SK-N-SH treated with all-trans-retinoic acid at 6 μM for 48 hours (cell line): ENCODE measurements around the gene NCKAP5.

Source experiments
- ATAC-seq: fragments of 200-7000 bp; cut with Tn5 transposase; 3 replicates; pipeline ENCODE4 v1.9.1; 2020; ENCODE audit warnings: mild to moderate bottlenecking, moderate library complexity
- ARNTL ChIP-seq: fragments of 450-650 bp; formaldehyde crosslinking; IDR thresholded peaks from 2 replicates; pipeline ENCODE4 v1.5.0; 2020; ENCODE audit warnings: low read depth, mild to moderate bottlenecking, moderate library complexity, borderline replicate concordance
- BACH2 ChIP-seq: fragments of 250-450 bp; sonication (Bioruptor Pico); IDR thresholded peaks from 2 replicates; pipeline ENCODE4 v1.9.0; 2021; ENCODE audit warnings: mild to moderate bottlenecking, borderline replicate concordance
- CREB5 ChIP-seq: fragments of 250-450 bp; sonication (Bioruptor Pico); IDR thresholded peaks from 2 replicates; pipeline ENCODE4 v1.5.1; 2020; ENCODE audit warnings: low read depth, mild to moderate bottlenecking, moderate library complexity
- CSDC2 ChIP-seq: fragments of 250-450 bp; sonication (Bioruptor Pico); IDR thresholded peaks from 2 replicates; pipeline ENCODE4 v1.5.0; 2020; ENCODE audit warnings: mild to moderate bottlenecking, moderate library complexity
- ESRRG ChIP-seq: fragments of 250-450 bp; sonication (Bioruptor Pico); IDR thresholded peaks from 2 replicates; pipeline ENCODE4 v1.6.1; 2021; ENCODE audit warnings: mild to moderate bottlenecking
- GLIS3 ChIP-seq: fragments of 250-450 bp; sonication (Bioruptor Pico); IDR thresholded peaks from 2 replicates; pipeline ENCODE4 v1.5.0; 2020; ENCODE audit warnings: mild to moderate bottlenecking, moderate library complexity
- ISL1 ChIP-seq: fragments of 250-450 bp; sonication (Bioruptor Pico); IDR thresholded peaks from 2 replicates; pipeline ENCODE4 v2.1.2; 2022; ENCODE audit warnings: mild to moderate bottlenecking, moderate library complexity
- OSR1 ChIP-seq: fragments of 250-450 bp; sonication (Bioruptor Pico); IDR thresholded peaks from 2 replicates; pipeline ENCODE4 v1.8.0; 2022; ENCODE audit warnings: moderate library complexity, mild to moderate bottlenecking, inconsistent platforms
- PATZ1 ChIP-seq: fragments of 250-450 bp; sonication (Bioruptor Pico); IDR thresholded peaks from 2 replicates; pipeline ENCODE4 v1.8.0; 2020; ENCODE audit warnings: mild to moderate bottlenecking, moderate library complexity, borderline replicate concordance
- POU6F1 ChIP-seq: fragments of 250-450 bp; sonication (Bioruptor Pico); IDR thresholded peaks from 2 replicates; pipeline ENCODE4 v1.8.0; 2021; ENCODE audit warnings: low read depth, mild to moderate bottlenecking, moderate library complexity, borderline replicate concordance
- PPARA ChIP-seq: fragments of 250-450 bp; sonication (Bioruptor Pico); IDR thresholded peaks from 2 replicates; pipeline ENCODE4 v1.5.0; 2020; ENCODE audit warnings: mild to moderate bottlenecking, borderline replicate concordance
- RARB ChIP-seq: fragments of 250-450 bp; sonication (Bioruptor Pico); IDR thresholded peaks from 2 replicates; pipeline ENCODE4 v1.8.0; 2021; ENCODE audit warnings: mild to moderate bottlenecking, moderate library complexity
- SNAI2 ChIP-seq: fragments of 250-450 bp; sonication (Bioruptor Pico); IDR thresholded peaks from 2 replicates; pipeline ENCODE4 v1.5.0; 2020; ENCODE audit warnings: mild to moderate bottlenecking, moderate library complexity
- TCF4 ChIP-seq: fragments of 250-450 bp; sonication (Bioruptor Pico); IDR thresholded peaks from 2 replicates; pipeline ENCODE4 v1.8.0; 2021; ENCODE audit warnings: mild to moderate bottlenecking, moderate library complexity, borderline replicate concordance
- TOX ChIP-seq: fragments of 250-450 bp; sonication (Bioruptor Pico); IDR thresholded peaks from 2 replicates; pipeline ENCODE4 v1.8.0; 2021; ENCODE audit warnings: mild to moderate bottlenecking, moderate library complexity, borderline replicate concordance
- ZC3H10 ChIP-seq: fragments of 250-450 bp; sonication (Bioruptor Pico); IDR thresholded peaks from 2 replicates; pipeline ENCODE4 v1.5.1; 2021; ENCODE audit warnings: mild to moderate bottlenecking, moderate library complexity
- ZFP3 ChIP-seq: fragments of 250-450 bp; sonication (Bioruptor Pico); IDR thresholded peaks from 2 replicates; pipeline ENCODE4 v1.5.0; 2020; ENCODE audit warnings: mild to moderate bottlenecking, moderate library complexity
- ZFP30 ChIP-seq: fragments of 450-650 bp; formaldehyde crosslinking; IDR thresholded peaks from 2 replicates; pipeline ENCODE4 v1.5.0; 2022; ENCODE audit warnings: mild to moderate bottlenecking, moderate library complexity
- ZNF8 ChIP-seq: fragments of 450-650 bp; formaldehyde crosslinking; IDR thresholded peaks from 2 replicates; pipeline ENCODE4 v1.5.0; 2020; ENCODE audit warnings: mild to moderate bottlenecking, moderate library complexity
- TF ChIP-seq, protein P1 (sequence below): fragments of 250-450 bp; sonication (Bioruptor Pico); IDR thresholded peaks from 2 replicates; pipeline ENCODE4 v1.5.1; 2021; ENCODE audit warnings: mild to moderate bottlenecking, moderate library complexity

The NCKAP5 gene

DNA sequence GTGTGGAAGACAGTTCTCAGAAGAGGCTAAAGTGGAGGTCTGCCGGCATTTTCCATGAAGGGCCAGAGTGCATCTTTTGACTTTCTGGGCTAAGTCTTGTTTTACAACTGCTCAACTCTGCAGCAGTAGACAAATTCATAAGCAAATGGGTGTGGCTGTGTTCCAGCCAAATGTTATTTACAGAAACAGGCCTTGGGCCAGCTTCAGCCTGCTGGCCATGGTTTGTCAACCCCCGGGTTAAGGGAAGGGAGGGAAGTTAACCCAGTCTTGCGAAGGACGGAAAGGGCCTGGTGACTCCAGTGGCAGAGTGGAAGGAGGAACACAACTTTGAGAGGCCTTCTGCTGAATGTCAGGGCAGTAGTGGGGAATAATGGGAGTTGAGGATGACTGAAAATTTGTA lies 34.3 kb upstream of the NCKAP5 start (continued):
- TF ChIP-seq PATZ1 (CRISPR knock-in tag) (no peak), ESRRG (CRISPR knock-in tag) (no peak), ARNTL (no peak), CSDC2 (CRISPR knock-in tag) (no peak), ISL1 (CRISPR knock-in tag) (no peak), BACH2 (CRISPR knock-in tag) (no peak), SNAI2 (no peak), OSR1 (CRISPR knock-in tag) (no peak)

DNA sequence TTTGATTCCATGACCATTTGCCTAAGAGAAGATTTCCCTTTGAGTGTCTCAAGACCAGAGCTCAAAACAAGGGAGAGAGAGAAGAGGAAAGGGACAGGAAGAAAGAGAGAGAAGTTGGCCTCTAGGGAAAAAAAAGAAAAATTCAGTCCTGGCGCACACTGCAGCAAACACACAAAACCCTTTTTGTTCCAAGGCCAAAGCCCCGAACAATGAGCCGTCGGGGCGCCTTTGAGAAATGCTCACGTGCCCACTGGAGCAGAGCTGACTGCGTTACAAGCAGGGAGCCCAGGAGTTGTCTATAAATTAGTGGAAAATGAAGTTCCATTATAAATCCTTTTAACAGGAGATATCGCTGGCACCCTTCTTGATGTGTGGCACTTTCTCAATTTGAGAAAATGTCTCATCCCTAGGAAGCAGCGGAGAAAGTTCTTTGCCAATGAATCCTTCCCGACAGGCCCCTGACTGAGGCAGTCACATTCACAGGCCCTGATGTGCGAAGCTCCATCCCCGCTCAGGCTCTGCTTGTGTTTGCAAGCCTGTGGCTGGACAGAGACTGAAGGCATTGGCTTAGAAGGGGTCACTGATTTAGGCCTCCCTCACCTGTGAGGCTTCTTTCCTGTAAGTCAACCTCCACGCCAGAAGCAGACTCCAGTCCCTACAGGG lies 32.1 kb upstream of the NCKAP5 start:
- no peak for ATAC-seq
- TF ChIP-seq ESRRG (CRISPR knock-in tag) (no peak), ZC3H10 (no peak), CSDC2 (CRISPR knock-in tag) (no peak), PPARA (CRISPR knock-in tag) (no peak), TOX (no peak), RARB (CRISPR knock-in tag) (no peak), ZFP3 (CRISPR knock-in tag) (no peak), GLIS3 (CRISPR knock-in tag) (no peak), ZFP30 (no peak), ARNTL (no peak), ZNF8 (CRISPR knock-in tag) (no peak), CREB5 (CRISPR knock-in tag) (no peak)
- TF ChIP-seq, protein P1, sequence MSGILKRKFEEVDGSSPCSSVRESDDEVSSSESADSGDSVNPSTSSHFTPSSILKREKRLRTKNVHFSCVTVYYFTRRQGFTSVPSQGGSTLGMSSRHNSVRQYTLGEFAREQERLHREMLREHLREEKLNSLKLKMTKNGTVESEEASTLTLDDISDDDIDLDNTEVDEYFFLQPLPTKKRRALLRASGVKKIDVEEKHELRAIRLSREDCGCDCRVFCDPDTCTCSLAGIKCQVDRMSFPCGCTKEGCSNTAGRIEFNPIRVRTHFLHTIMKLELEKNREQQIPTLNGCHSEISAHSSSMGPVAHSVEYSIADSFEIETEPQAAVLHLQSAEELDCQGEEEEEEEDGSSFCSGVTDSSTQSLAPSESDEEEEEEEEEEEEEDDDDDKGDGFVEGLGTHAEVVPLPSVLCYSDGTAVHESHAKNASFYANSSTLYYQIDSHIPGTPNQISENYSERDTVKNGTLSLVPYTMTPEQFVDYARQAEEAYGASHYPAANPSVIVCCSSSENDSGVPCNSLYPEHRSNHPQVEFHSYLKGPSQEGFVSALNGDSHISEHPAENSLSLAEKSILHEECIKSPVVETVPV: no peak
- TF ChIP-seq, all 23 proteins: peak for 0

GRCh38 chr2:133599811-133600210 lies 31.5 kb upstream of the NCKAP5 start:
- ATAC-seq: no peak
- TF ChIP-seq OSR1 (CRISPR knock-in tag) (no peak), ZC3H10 (no peak), CSDC2 (CRISPR knock-in tag) (no peak)

DNA sequence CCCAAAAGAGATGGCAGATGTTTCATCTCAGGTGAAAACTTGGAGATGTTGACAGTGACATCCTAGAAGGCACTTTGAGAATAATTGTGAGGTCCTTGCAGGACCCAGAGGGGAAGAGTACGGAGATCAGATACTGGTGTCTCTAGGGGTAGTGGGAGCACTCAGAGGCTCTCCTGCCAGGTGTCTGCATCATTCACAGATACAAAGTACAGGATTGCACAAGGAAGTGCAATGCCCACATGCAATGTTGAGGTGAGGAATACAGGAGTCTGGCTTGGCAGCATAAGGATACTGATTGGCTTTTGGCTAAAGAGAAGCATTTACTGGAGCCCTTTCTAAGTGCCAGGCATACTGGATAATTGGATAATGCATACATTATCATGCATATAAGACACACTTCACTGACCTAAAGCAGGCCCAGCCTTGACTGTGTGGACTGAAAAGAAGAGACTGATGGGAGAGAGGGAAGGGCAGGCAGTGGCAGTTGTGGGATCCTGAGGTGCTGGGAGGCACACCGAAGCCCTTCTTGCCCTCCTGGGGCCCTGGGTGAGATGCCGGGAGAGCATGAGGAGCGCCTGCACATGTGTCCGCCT lies 31.0 kb upstream of the NCKAP5 start:
- ATAC-seq: no peak
- TF ChIP-seq PPARA (CRISPR knock-in tag) (no peak), ISL1 (CRISPR knock-in tag) (no peak), SNAI2 (no peak), ZC3H10 (no peak), POU6F1 (CRISPR knock-in tag) (no peak), OSR1 (CRISPR knock-in tag) (no peak), RARB (CRISPR knock-in tag) (no peak), GLIS3 (CRISPR knock-in tag) (no peak), ESRRG (CRISPR knock-in tag) (no peak), TCF4 (CRISPR knock-in tag) (no peak)
- TF ChIP-seq, protein P1: no peak
